GM12873 (cell line): ENCODE measurements around the gene PPFIBP2.

ENCODE experiments used
- TF ChIP-seq, protein P1 (sequence below): IDR thresholded peaks from 2 replicates; pipeline ENCODE4 v1.5.1; 2012; ENCODE audit warnings: low read depth, mild to moderate bottlenecking, moderate library complexity, low read length, control low read depth; ENCODE audit not compliant: insufficient read depth; ENCODE audit errors: missing control alignments

Gene PPFIBP2

DNA sequence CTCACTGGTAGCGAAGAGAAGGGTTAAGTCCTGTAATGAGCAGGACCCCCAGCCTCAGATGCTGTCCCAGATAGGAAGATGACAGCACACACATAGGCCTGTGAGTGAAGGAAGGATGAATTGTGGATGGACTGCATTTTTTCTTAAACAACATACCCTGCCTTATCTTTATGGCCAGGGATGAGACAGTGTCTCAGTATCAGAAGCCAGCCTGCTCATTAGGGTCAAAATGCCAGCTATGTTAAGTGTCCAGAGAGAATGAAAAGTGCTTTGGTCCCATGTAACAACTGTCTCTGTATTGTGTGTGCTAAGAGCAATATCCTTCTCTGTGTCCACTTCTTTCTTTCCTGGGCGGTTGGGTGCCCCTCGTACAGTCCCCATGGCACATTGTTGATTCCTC is 30.2 kb downstream of the PPFIBP2 start:
- TF ChIP-seq, protein P1, sequence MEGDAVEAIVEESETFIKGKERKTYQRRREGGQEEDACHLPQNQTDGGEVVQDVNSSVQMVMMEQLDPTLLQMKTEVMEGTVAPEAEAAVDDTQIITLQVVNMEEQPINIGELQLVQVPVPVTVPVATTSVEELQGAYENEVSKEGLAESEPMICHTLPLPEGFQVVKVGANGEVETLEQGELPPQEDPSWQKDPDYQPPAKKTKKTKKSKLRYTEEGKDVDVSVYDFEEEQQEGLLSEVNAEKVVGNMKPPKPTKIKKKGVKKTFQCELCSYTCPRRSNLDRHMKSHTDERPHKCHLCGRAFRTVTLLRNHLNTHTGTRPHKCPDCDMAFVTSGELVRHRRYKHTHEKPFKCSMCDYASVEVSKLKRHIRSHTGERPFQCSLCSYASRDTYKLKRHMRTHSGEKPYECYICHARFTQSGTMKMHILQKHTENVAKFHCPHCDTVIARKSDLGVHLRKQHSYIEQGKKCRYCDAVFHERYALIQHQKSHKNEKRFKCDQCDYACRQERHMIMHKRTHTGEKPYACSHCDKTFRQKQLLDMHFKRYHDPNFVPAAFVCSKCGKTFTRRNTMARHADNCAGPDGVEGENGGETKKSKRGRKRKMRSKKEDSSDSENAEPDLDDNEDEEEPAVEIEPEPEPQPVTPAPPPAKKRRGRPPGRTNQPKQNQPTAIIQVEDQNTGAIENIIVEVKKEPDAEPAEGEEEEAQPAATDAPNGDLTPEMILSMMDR = no peak

DNA sequence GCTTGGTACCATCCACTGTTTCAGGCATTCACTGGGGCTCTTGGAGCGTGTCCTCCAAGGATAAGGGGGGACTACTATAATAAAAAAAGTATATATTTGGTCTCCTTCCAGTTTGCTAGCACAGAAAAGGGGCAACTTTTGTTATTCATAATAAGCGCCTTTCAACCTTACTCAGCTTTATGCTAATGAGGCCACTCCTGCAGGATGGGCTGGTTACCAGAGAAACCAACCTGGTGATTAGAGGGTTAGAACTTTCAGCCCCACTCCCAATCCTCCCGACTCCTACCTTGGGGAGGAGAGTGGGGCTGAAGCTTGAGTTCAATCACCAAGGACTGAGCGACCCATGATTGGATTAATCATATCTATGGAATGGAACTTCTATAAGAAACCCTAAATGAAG is 31.8 kb downstream of the PPFIBP2 start:
- TF ChIP-seq, protein P1 = no peak

DNA sequence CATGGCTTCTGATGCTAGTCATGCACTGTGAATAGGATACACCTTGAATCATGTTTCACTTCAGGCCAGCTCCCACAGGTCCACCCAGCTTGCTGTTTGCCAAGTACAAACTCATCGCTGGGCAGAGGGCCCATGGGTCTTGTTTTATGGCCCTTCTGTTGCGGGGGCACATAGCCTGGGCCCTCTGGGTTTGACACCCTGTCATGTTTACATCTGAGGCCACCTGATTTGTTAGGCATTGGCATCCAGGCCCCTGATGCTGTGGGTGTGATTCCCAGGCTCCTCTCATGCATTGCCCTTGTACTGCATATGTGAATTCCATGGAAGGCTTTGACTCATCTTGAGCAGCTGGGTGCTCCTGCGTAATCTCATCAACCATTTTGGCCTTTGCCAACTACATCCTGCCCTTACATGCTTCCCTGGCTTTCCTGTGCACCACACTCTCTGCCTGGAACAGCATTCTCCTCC is 32.6 kb downstream of the PPFIBP2 start:
- TF ChIP-seq, protein P1 = no peak

DNA sequence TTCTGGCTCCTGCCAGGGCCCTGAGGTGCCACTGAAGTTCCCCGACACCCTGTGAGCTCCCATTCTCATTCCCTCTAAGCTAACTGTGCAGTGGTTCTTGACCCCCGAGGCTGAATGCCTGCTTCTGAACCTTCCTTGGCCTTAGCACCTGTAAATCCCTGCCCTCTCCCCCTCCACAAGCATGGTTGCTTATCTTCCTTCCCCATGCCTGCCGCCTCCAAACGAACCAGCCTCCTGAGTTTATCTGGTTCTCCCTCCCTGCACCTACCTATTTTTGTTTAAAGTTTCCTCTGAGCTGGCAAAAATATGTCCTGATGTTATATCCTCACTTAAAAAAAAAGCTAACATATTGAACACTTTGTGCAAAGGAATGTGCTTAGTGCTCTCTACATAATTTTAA is 33.9 kb downstream of the PPFIBP2 start:
- TF ChIP-seq, protein P1 = no peak

DNA sequence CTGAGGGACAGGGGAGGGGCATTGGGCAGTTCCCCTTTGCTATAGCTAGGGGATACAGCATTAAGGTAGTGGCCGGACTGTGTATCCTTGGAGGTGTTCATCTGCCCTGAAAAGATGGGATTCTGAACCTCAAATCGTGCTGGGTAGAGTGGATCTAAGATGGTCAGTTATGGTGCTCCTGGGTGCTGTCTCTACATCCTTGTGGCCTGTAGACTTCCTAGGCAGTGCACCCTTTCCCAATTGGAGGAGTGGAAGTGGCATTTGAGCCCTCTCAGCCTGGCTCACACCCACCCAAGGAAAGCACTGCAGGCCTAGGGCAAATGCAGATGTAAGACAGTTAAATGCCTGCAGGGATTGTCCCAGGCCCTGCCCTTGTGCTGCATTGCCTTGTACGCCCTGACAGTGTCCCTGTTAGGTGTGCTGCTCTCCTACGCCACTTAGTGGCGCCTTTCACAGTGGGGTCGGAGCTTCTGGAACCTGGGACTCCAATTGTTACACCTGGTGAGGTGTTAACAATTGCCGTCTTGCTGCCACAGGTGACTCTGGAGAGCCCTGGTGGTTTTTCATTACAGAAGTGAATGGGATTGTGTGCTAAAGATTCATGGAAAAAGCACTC is 35.0 kb downstream of the PPFIBP2 start:
- TF ChIP-seq, protein P1 = peak; percentile 74

DNA sequence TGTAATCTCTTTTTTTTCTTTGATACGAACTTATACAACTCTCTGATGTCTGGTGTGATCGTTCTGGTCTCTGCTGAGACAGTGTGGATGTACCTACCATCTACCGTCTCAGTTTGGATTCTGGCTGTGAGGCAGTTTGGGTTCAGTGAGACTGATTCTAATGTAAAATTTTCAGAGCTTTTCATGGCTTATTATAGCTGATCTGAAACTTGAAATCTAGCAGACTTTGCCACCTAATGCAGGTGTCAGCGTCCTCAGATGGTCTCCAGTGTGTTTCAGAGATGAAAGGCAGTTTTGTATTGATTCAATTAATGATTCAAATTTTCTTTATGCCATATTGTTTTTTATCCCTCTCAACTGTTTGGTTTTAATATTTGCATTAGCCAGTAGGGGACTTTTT is 35.9 kb downstream of the PPFIBP2 start:
- TF ChIP-seq, protein P1 = no peak

DNA sequence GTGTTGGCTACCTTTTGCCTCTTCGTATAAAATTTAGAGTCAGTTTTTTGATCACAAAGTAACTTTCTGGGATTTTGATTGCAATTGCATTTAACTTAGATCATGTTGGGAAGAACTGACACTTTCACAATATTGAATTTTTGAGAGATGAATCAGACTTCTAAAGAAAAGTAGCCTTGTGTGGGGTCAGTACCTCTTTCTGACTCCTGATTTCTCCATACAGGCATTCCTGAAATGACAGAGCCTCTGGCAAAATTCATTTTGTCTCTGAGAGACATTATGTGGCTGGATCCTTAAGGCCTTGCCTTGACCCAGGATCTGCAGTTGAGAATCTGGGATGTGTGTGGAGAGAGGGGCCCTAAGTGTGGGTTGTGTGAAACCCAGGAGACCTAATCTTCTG is 37.8 kb downstream of the PPFIBP2 start:
- TF ChIP-seq, protein P1 = no peak
